Measurements from ENCODE around the gene ATG4C.

ATG4C gene

GRCh38 chr1:62903982-62904855 is 120.3 kb downstream of the ATG4C start:
- H3K27me3 ChIP-seq (ENCODE audit: insufficient read depth, low read length, poor library complexity), result peaks cover 10% of the 10 kb centered on the region
- no peaks in the 10 kb centered on the region for H4K20me1 ChIP-seq (ENCODE audit: insufficient read depth, low read length)
- no peaks in the 10 kb centered on the region; the same call in 1 of the 2 replicates for H3K4me1 ChIP-seq (ENCODE audit: insufficient read depth, low read length)
- no peak overlapping the region for H3K27ac ChIP-seq (ENCODE audit: low read length)
- no peak for DNase-seq
- no peak overlapping the region for H3K4me3 ChIP-seq (ENCODE audit: low read depth in 1 of 2, low read length in 2 of 2)
- no peaks in the 10 kb centered on the region for H3K36me3 ChIP-seq (ENCODE audit: insufficient read depth, low read length)
- TF ChIP-seq CTCF (IDR thresholded peaks at IDR 0.05; ENCODE audit: borderline replicate concordance, extremely low read depth, low read length, poor library complexity, severe bottlenecking) (no peak), EZH2 (IDR thresholded peaks at IDR 0.05; ENCODE audit: borderline replicate concordance, low read depth, low read length, severe bottlenecking) (no peak)
- no peak overlapping the region for H3K9ac ChIP-seq (ENCODE audit: low read depth, low read length)
- no peak overlapping the region for H2AFZ ChIP-seq (ENCODE audit: low read depth, low read length)
- H3K79me2 ChIP-seq (ENCODE audit: insufficient read depth, low read length), result no peaks in the 10 kb centered on the region
- ATAC-seq (ENCODE audit: insufficient read depth, low read depth), result no peak
- no peaks in the 10 kb centered on the region for H3K9me3 ChIP-seq (ENCODE audit: insufficient read depth, low read length, severe bottlenecking)
- H3K4me2 ChIP-seq (ENCODE audit: insufficient read depth, low read length), result no peak overlapping the region

DNA sequence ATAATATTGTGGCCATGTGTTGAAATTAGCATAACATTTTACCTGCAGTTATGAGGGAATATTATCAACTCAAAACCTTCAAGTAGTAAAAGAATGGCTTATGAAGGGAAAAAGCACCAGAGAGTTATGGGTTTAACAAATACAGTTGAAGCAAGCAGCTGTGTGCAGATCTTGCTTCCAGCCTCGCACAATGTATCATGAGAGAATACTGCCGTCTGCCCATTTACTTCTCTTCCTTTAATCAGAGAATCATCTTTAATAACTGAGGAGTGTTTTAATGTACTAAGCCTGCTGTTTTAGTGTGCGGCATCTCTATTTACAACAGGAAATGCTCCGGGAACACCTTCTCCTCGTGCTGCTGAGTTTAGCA is 120.9 kb downstream of the ATG4C start:
- Histone ChIP-seq H3K4me1 (ENCODE audit: insufficient read depth, low read length) (no peaks in the 10 kb centered on the region; the same call in 1 of the 2 replicates), H3K36me3 (ENCODE audit: insufficient read depth, low read length) (no peaks in the 10 kb centered on the region), H4K20me1 (ENCODE audit: insufficient read depth, low read length) (no peaks in the 10 kb centered on the region), H3K79me2 (ENCODE audit: insufficient read depth, low read length) (no peaks in the 10 kb centered on the region), H3K27me3 (ENCODE audit: insufficient read depth, low read length, poor library complexity) (peaks cover 9% of the 10 kb centered on the region), H3K9ac (ENCODE audit: low read depth, low read length) (no peak overlapping the region), H3K27ac (ENCODE audit: low read length) (no peak overlapping the region), H3K4me3 (ENCODE audit: low read depth in 1 of 2, low read length in 2 of 2) (no peak overlapping the region), H3K4me2 (ENCODE audit: insufficient read depth, low read length) (no peak overlapping the region), H2AFZ (ENCODE audit: low read depth, low read length) (no peak overlapping the region), H3K9me3 (ENCODE audit: insufficient read depth, low read length, severe bottlenecking) (no peaks in the 10 kb centered on the region)
- ATAC-seq (ENCODE audit: insufficient read depth, low read depth) (no peak), DNase-seq (no peak)
- TF ChIP-seq CTCF (IDR thresholded peaks at IDR 0.05; ENCODE audit: borderline replicate concordance, extremely low read depth, low read length, poor library complexity, severe bottlenecking) (no peak), EZH2 (IDR thresholded peaks at IDR 0.05; ENCODE audit: borderline replicate concordance, low read depth, low read length, severe bottlenecking) (no peak)

DNA sequence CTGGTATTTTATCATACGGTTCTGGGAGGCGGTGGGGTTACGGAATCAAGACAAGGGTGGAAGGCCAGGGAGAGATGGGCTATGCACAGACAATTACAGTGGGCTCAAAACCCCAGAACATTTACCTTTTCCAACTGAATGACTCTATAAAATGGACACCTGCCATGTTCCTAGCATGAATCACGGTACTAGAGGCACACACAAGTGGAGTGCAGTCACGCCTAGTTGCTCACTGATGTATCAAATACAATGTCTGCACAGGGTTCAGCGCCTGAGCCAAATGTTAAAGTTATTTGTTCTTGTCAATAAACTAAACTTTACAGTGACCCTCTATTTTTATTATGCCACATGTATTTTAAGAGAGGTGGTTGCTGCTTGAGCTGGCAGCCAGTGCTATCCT is 121.4 kb downstream of the ATG4C start:
- Histone ChIP-seq H3K4me1 (ENCODE audit: insufficient read depth, low read length) (no peaks in the 10 kb centered on the region; the same call in 1 of the 2 replicates), H3K4me2 (ENCODE audit: insufficient read depth, low read length) (no peak overlapping the region)
- no peak for DNase-seq

More for the DNA sequence above, 121.4 kb downstream of the ATG4C start:
- Histone ChIP-seq H3K27me3 (ENCODE audit: insufficient read depth, low read length, poor library complexity) (peaks cover 9% of the 10 kb centered on the region), H4K20me1 (ENCODE audit: insufficient read depth, low read length) (no peaks in the 10 kb centered on the region), H3K36me3 (ENCODE audit: insufficient read depth, low read length) (no peaks in the 10 kb centered on the region), H3K27ac (ENCODE audit: low read length) (no peak overlapping the region), H3K9me3 (ENCODE audit: insufficient read depth, low read length, severe bottlenecking) (no peaks in the 10 kb centered on the region), H3K79me2 (ENCODE audit: insufficient read depth, low read length) (no peaks in the 10 kb centered on the region), H2AFZ (ENCODE audit: low read depth, low read length) (no peak overlapping the region), H3K9ac (ENCODE audit: low read depth, low read length) (no peak overlapping the region), H3K4me3 (ENCODE audit: low read depth in 1 of 2, low read length in 2 of 2) (no peak overlapping the region)
- TF ChIP-seq CTCF (IDR thresholded peaks at IDR 0.05; ENCODE audit: borderline replicate concordance, extremely low read depth, low read length, poor library complexity, severe bottlenecking) (no peak), EZH2 (IDR thresholded peaks at IDR 0.05; ENCODE audit: borderline replicate concordance, low read depth, low read length, severe bottlenecking) (no peak)
- no peak for ATAC-seq (ENCODE audit: insufficient read depth, low read depth)

Data from DND-41 (cell line).